ENCODE measurements around the gene SPTAN1. TPM values are rescaled to one million over a fixed set of nuclear protein-coding genes. Genes with fewer than 3 reads are reported as not detected.

The SPTAN1 gene
- polyA plus RNA-seq, 1 donor from 2014 or later = 287 TPM

DNA sequence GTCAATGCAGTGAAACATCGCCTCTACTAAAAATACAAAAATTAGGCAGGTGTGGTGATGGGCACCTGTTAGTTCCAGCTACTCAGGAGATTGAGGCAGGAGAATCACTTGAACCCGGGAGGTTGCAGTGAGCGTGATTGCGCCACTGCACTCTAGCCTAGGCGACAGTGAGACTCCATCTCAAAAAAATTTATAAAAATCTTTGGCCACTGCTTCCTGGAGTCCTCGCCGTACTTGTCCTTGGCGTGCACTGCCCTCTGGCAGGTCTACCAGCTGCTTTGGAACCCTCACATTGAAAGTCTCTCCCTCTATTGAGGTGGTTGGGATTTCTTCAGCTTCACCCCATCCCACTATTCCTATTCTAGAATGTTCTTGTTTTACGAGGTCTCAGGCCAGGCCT lies 79.2 kb downstream of the SPTAN1 start:
- Histone ChIP-seq H3K36me3 (ENCODE audit: insufficient read depth, low read length) (peaks cover 16% of the 10 kb centered on the region), H4K20me1 (ENCODE audit: insufficient read depth) (no peaks in the 10 kb centered on the region), H3K9me3 (ENCODE audit: low read length) (no peaks in the 10 kb centered on the region), H3K9me2 (ENCODE audit: insufficient read depth, low read length) (no peaks in the 10 kb centered on the region), H2AFZ (ENCODE audit: low read depth, low read length) (no peak overlapping the region), H3K27me3 (ENCODE audit: insufficient read depth, low read depth, low read length) (no peaks in the 10 kb centered on the region), H3K4me2 (ENCODE audit: low read length) (no peak overlapping the region), H3K4me3 (ENCODE audit: low read length) (no peak overlapping the region), H3K9ac (ENCODE audit: low read length) (no peak overlapping the region), H3K27ac (ENCODE audit: low read length) (no peak overlapping the region), H3F3A (ENCODE audit: insufficient read depth, low read length, poor library complexity, severe bottlenecking) (no peaks in the 10 kb centered on the region), H3K79me2 (replicated peaks; ENCODE audit: insufficient read depth, low read length) (no peaks in the 10 kb centered on the region)
- TF ChIP-seq SMC3 (conservative IDR thresholded peaks at IDR 0.05; ENCODE audit: poor library complexity) (no peak), RAD21 (conservative IDR thresholded peaks at IDR 0.05) (no peak), EZH2 (IDR thresholded peaks at IDR 0.05; ENCODE audit: borderline replicate concordance, insufficient read depth, low read length, poor library complexity, severe bottlenecking) (no peak), EP300 (conservative IDR thresholded peaks at IDR 0.05; ENCODE audit: poor library complexity, severe bottlenecking) (no peak), CTCF (IDR thresholded peaks at IDR 0.05; ENCODE audit: poor library complexity, severe bottlenecking) (no peak), POLR2AphosphoS5 (IDR thresholded peaks at IDR 0.05) (no peak), TAF1 (IDR thresholded peaks at IDR 0.05; ENCODE audit: low read depth) (no peak), REST (IDR thresholded peaks at IDR 0.05; ENCODE audit: borderline replicate concordance) (no peak), MXI1 (conservative IDR thresholded peaks at IDR 0.05; ENCODE audit: poor library complexity, severe bottlenecking) (no peak)

DNA sequence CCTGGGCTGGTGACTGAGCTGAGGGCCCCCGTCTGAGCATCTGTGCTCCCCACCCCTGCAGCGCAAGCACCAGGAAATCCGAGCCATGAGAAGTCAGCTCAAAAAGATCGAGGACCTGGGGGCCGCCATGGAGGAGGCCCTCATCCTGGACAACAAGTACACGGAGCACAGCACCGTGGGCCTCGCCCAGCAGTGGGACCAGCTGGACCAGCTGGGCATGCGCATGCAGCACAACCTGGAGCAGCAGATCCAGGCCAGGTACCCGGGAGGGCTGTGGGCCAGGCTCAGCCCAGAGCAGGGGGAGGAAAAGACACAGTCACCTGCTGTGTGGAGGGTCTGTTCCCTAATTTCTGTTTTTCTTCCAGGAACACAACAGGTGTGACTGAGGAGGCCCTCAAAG lies 79.7 kb downstream of the SPTAN1 start:
- Histone ChIP-seq H3K79me2 (replicated peaks; ENCODE audit: insufficient read depth, low read length) (no peaks in the 10 kb centered on the region), H3K27me3 (ENCODE audit: insufficient read depth, low read depth, low read length) (no peaks in the 10 kb centered on the region), H3K27ac (ENCODE audit: low read length) (no peak overlapping the region), H3F3A (ENCODE audit: insufficient read depth, low read length, poor library complexity, severe bottlenecking) (no peaks in the 10 kb centered on the region), H3K4me3 (ENCODE audit: low read length) (no peak overlapping the region), H3K9ac (ENCODE audit: low read length) (no peak overlapping the region), H2AFZ (ENCODE audit: low read depth, low read length) (no peak overlapping the region), H3K9me2 (ENCODE audit: insufficient read depth, low read length) (no peaks in the 10 kb centered on the region), H3K36me3 (ENCODE audit: insufficient read depth, low read length) (peaks cover 16% of the 10 kb centered on the region), H3K9me3 (ENCODE audit: low read length) (no peaks in the 10 kb centered on the region), H3K4me2 (ENCODE audit: low read length) (no peak overlapping the region), H4K20me1 (ENCODE audit: insufficient read depth) (no peaks in the 10 kb centered on the region)
- TF ChIP-seq EZH2 (IDR thresholded peaks at IDR 0.05; ENCODE audit: borderline replicate concordance, insufficient read depth, low read length, poor library complexity, severe bottlenecking) (no peak), EP300 (conservative IDR thresholded peaks at IDR 0.05; ENCODE audit: poor library complexity, severe bottlenecking) (no peak), MXI1 (conservative IDR thresholded peaks at IDR 0.05; ENCODE audit: poor library complexity, severe bottlenecking) (no peak), REST (IDR thresholded peaks at IDR 0.05; ENCODE audit: borderline replicate concordance) (no peak), RAD21 (conservative IDR thresholded peaks at IDR 0.05) (no peak)
